GM21717 (cell line): ENCODE data around the gene RASSF3.

Experiments
- ATAC-seq: cut with Tn5 transposase; IDR thresholded peaks from one replicate; pipeline ENCODE4 v1.9.1; 2021; ENCODE audit warnings: mild to moderate bottlenecking, moderate library complexity; ENCODE audit not compliant: unreplicated experiment

Gene RASSF3

GRCh38 chr12:64667793-64668192 is 57.5 kb downstream of the RASSF3 start:
- ATAC-seq, result no peak

DNA sequence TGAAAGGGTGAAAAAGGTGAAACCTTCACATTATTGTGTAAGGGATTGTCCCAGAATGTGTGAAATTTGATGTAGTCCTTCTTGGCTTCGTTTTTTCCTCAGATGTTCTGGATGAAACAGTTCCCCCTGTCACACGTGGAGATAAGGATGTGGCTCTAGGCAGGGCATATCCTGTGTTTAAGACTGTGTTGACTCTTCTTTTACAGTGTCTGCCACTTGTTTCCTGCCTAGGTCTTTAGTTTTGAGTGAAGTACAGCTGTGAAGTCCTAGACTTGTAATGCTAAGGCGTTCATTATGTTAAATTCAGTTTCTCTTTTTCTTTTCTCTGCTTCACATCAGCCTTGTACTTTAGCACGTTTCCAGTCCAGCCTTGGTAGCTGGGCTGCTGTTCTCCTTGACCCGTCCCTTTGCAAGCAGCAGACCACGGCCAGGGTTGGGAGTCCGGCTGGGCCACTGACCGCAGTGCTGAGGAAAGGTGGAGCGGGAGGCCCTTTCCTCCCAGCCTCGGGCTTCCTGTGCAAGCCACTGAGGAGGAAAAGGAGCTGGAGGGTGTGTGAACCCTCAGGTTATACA is 59.1 kb downstream of the RASSF3 start:
- ATAC-seq, result peak; percentile 74

DNA sequence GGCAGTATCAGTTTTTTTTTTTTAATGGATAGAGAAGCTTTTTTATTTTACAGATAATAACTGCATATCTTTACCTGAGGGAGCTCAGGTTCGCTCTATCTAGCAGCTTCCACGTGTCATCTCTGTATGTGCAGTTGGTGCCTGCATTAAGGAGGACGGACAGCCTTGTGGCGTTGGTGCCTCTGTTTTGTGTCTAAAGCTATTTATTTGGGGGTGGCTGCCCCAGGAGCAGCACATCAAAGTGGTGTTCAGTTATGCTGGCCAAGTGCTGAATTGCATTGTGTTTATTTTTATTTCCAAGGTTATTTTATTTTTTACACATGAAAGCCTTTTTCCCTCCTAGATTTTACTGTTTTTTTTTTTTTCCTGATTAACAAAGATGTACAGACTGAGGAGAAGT is 59.7 kb downstream of the RASSF3 start:
- no peak for ATAC-seq

DNA sequence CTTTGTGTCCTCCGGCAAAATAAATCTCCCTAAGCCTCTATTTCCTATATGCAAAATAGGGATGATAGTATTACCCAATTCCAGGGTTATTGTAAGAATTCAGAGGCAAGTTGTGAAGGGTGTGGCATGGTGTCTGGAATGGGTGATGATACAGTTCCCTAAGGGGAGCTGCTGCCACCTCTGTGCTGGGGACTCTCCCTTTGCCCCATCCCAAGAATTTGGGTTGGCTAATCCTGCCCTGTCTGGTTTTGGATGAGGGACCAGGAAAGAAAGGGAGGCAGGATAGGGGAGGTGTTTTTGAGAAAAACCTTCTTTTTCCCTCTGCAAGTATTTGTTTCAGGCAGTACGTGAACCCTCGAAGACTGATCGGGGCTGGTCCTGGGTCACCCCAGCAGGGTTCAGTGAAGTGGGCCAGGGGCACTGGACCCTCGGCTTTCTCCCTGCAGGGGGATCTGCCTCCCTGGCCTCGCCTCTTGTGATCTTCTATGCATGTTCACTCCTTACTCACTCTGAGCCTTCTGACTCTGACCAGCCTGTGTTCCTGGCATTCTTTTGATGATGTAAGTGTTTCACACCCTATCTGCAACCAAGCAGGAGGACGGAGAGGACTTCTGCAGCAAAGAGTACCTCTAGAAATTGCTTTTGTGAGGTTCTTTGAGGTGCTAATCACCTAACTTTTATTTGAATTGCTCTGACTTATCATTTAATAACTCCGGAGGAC is 60.8 kb downstream of the RASSF3 start:
- ATAC-seq, result no peak

DNA sequence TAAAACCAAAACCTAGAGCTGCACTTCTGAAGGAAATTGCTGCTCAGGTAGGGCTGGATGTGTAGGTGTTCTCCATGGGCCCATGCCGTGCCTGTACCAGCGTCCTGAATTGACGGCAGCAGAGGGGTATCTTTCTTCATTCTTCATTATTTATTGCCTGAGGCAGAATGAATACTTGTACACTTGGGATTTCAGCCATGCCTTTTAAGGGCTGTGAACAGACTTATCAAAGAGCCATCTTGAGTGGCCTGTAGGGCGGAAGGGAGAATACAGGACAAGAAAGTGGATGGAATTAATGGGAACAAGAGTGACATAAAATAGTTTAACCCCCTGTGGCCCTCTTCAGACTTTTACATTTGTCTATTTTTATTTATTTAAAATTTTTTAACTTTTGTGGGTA is 61.4 kb downstream of the RASSF3 start:
- no peak for ATAC-seq

GRCh38 chr12:64672925-64673409 is 62.7 kb downstream of the RASSF3 start:
- ATAC-seq, result no peak

GRCh38 chr12:64673490-64674169 is 63.3 kb downstream of the RASSF3 start:
- no peak for ATAC-seq

DNA sequence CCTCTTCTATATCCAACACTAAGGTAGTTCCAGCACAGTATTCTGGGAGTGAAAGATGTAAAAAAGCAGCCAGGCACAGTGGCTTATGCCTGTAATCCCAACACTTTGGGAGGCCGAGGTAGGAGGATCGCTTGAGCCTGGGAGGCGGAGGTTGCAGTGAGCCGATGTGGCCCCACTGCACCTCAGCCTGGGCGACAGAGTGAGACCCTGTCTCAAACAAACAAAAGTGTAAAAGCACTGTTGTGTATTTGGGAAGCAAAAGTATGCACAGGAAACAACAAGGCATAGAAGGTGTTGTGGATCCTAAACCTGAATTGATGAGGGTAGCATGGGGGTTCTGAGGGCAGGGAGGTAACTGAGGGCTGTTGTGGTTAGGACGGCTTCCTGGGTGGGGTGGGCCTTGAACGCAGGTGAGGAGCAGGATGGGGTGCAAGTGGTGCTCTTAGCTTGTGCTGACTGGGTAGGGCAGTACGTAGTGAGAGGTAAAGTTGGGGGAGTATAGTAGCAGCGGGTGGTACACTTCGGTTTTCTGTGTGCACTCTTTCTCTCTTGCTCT is 64.2 kb downstream of the RASSF3 start:
- ATAC-seq, result no peak

DNA sequence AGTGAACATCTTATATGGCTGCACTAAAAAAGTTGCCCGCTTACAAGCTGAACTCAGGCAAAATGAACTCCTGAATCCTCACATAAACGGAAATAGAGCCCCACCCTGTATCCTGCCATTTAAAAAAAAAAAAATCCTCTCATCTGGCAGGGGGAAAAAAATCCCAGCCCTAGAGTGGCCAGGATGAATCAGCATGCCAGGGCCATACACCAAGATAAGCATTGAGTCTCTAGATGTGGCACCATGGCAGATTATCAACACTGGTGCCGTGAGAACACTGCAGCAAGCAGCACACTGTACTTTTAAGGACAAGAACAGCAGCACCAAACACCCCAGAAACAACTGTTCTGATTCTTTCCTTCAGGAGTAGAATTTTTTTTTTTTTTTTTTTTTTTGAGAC is 65.5 kb downstream of the RASSF3 start:
- no peak for ATAC-seq

- no peak for ATAC-seq
Observed at GRCh38 chr12:64678248-64678647, 68.0 kb downstream of the RASSF3 start.

DNA sequence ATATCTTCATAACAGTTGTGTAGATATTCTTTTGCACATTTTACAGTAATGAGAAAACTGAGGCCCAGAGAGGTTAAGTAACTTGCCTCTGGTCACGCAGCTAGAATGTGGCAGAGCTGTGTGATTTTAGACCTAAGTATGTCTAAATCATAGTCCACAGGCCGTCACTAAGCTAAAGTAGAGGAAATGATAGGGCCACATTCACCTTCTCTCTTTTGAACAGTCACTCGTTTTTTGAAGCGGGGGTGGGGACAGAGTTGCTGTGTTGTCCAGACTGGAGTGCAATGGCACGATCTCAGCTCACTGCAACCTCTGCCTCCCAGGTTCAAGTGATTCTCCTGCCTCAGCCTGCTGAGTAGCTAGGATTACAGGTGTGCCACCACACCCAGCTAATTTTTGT is 68.5 kb downstream of the RASSF3 start:
- ATAC-seq, result no peak

DNA sequence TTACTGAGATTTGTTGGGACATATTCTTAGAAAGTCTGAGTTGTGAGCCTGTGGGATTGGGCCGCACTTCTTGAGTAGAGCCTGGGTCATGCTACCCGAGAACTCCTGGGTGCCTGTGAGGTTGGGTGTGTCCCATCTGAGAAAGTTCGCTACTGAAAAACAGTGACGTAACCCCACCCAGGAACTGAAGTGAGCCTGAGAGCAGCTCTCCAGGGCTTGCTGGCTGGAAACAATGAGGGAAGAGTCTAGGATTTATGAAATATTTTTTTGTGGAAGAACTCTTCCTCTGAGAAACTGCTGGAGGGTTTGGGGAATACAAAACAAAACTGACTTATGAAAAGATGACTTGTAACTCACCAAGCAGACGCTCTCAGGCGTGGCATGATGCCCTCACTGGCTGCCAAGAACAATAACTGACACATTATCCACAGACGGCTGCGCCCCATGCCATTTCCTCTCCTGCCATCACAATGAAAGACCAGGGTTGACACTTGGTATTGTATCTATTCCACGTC is 69.2 kb downstream of the RASSF3 start:
- no peak for ATAC-seq

DNA sequence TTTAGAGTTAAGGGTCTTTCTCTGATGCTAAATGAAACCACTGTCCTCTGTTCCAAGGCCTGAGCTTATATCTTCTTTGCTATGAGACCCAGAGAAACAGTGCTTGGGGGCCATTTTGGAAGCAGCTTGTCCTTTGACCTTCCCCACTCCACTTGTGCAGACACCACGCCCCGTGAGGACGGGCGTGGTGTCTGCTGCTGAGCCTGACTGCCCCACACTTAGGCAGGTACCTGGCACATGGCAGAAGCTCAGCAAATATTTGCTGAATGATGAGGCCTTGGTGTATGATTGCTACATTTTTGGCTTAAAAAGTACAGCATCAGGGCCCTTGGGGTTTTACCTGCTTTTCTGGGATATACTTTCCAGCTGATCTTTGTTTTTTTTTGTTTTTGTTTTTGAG is 69.9 kb downstream of the RASSF3 start:
- no peak for ATAC-seq

DNA sequence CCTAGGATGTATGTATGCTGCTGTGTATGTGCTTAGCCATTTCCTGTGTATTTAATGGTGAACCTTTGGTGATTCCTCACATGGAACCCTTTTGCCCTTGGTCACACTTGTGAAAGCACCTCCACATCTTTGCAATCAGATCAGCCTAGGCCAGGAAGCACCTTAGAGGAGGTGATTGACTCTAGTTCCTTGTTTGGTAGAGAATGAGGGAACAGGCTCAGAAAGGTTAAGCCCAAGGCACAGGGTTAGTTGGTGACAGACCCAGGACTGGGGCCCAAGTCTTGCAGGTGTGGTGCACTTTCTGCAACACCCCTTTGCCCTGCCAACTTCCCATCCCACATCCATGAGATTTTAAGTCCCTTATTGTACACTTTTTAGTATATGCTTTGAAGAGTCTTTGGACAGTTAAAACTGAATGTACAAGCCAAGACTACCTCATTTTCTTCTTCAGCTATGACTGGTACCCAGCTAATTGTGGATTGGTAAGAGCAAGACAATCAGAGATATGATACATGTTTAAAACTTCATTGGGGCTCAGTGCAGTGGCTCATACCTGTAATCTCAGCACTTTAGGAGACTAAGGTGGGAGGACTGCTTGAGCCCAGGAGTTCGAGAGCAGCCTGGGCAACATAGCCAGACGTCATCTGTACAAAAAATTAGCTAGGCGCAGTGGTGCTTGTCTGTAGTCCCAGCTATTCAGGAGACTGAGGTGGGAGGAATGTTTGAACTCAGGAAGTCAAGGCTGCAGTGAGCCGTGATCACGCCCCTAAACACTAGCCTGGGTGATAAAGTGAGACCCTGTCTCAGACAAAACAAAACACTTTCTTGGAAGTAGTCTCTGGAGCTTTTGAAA is 71.1 kb downstream of the RASSF3 start:
- ATAC-seq, result no peak

- ATAC-seq, result no peak
Observed at GRCh38 chr12:64682572-64683277, 72.4 kb downstream of the RASSF3 start.

GRCh38 chr12:64683816-64684543 is 73.7 kb downstream of the RASSF3 start:
- ATAC-seq, result no peak

DNA sequence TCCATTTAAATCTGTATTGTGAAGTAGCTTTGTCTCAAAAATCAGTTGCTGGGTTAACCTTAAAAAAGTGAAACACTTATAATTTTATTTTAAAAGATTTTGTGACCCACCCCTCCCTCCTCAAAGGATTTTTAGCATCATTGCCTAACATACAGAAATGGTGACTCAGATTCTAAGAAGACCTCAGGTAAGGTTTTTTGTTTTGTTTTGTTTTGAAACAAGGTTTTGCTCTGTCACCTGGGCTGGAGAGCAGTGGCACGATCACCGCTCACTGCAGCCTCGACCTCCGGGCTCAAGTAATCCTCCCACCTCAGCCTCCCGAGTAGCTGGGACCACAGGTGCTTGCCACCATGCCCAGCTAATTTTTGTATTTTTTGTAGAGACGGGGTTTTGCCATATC is 74.8 kb downstream of the RASSF3 start:
- ATAC-seq, result no peak

DNA sequence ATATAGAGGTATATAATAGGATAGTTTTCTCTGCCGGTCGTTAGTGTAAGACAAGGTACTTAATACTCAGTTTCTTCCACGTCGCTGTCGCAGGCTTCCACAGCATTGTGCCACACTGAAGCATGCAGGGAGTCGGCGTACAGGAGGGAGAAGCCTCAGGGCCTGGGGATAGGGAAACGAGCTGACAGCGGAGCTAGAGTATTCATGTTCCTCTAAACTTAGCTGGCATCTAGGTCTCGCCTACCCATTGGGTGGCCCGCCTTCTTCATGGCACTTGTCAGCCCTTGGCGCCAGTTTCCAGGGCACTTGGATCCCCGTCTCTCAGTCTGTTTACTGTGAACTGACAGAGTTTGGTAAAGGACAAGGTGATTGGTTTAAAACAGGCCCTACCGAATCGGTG is 75.3 kb downstream of the RASSF3 start:
- ATAC-seq, result no peak

GRCh38 chr12:64687816-64688215 is 77.5 kb downstream of the RASSF3 start:
- ATAC-seq, result no peak
